Mucosa of rectum (tissue), 2 donors: Measurements from ENCODE around the gene SERPINH1.
"Not testable (repeated sequence)": the region's sequence is repeated elsewhere in the genome, so short reads cannot be mapped to it uniquely, and the experiment has no call there.

Experiments
- H3K27ac ChIP-seq, 2 donors: one replicate each; pipeline ENCODE4 v1.7.0; 2013; ENCODE audit warnings: inconsistent platforms in 2 of 2, low read depth in 2 of 2, low read length in 2 of 2
- H3K27me3 ChIP-seq, 2 donors: one replicate each; pipeline ENCODE4 v1.7.0; 2013; ENCODE audit warnings: low read length in 2 of 2; ENCODE audit not compliant: control insufficient read depth in 2 of 2, insufficient read depth in 2 of 2
- H3K36me3 ChIP-seq, 2 donors: one replicate each; pipeline ENCODE4 v1.7.0; 2013; ENCODE audit warnings: low read length in 2 of 2; ENCODE audit not compliant: control insufficient read depth in 2 of 2, insufficient read depth in 2 of 2
- H3K4me1 ChIP-seq, 2 donors: one replicate each; pipeline ENCODE4 v1.7.0; 2013; ENCODE audit warnings: low read length in 2 of 2, mild to moderate bottlenecking in 1 of 2; ENCODE audit not compliant: control insufficient read depth in 2 of 2, insufficient read depth in 2 of 2
- H3K4me3 ChIP-seq, 2 donors: one replicate each; pipeline ENCODE4 v1.7.0; 2013; ENCODE audit warnings: low read length in 2 of 2
- H3K9ac ChIP-seq, 2 donors: one replicate each; pipeline ENCODE4 v1.7.0; 2013; ENCODE audit warnings: low read length in 2 of 2, low read depth in 1 of 2, mild to moderate bottlenecking in 1 of 2
- H3K9me3 ChIP-seq, 2 donors: one replicate each; pipeline ENCODE4 v1.7.0; 2013; ENCODE audit warnings: low read length in 2 of 2; ENCODE audit not compliant: control insufficient read depth in 2 of 2
- donor health status: healthy.
- donor health status: Normal muscosa, but diverticular disease.

The SERPINH1 gene

DNA sequence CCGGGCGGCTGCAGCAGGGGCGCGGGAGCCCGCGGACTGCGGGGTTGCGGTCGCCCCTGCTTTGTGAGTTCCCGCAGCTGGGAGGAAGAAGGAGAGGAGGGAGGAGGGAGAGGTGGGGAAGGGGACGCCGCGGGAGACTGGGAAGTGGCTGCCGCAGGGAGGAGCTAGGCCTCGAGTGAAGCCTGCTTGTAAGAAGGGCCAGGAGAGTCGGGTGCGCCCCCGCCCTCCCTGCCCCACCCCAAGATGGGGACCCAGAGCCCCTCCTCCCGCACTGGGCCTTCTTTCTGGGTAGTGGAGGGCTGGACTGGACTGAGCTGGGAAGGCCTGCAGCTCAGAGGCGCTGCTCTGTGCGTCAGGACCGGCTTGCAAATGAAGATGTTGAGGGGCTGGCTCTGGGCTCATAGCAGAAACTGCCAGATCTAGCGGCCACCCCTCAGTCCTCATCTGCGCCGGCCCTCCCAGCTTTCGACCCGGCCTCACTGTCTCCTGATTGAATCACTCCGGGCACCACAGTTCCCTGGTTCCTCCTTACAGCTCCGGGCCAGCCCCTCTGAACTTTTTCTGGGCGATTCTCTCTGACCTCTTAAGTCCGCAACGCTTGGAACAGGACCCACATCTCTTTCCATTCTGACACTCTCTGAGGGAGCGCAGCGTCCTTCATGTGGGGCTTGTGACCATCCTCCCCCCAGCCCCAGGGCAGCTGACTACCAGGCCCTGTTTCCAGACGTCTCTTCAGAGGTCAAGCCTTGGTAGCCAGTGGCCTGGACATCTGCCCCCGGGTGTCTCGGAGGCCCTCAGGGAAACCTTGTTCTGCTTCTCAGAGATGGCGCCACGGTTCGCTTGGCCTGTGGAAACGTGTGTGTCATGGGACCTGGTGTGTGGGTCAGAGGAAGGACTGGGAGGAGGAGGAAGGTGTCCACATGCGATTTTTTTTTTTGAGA, 21.9 kb downstream of the SERPINH1 start:
- Histone ChIP-seq H3K27ac (peak overlapping the region; percentile 77 to 85), H3K4me3 (peak overlapping the region; percentile 58 to 78), H3K9ac (peak overlapping the region; percentile 70 to 71), H3K4me1 (peaks cover 4 to 10% of the 10 kb centered on the region in 2 donors), H3K27me3 (no peaks in the 10 kb centered on the region), H3K9me3 (no peaks in the 10 kb centered on the region), H3K36me3 (no peaks in the 10 kb centered on the region)

DNA sequence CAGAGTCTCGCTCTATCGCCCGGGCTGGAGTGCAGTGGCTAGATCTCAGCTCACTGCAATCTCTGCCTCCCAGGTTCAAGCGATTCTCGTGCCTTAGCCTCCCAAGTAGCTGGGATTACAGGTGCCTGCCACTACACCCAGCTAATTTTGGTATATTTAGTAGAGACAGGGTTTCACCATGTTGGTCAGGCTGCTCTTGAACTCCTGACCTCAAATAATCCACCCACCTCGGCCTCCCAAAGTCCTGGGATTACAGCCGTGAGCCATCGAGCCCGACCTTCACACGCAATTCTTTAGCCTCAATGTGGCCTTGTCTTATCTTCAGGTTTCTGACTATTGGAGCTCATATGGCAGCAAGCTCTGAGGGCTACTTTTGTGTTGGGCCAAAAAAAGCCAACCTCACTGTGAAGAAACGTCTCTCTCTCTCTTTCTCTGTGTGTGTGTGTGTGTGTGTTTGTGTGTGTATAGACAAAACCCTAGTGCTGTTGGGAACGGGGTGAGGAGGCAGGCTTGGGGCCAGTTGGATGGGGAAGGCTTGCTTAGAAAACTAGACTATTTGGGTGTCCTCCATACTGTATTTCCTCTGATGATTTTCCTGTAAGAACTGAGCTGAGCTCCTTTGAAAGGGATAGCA, 22.7 kb downstream of the SERPINH1 start:
- not testable (repeated sequence) for H3K4me3 ChIP-seq, H3K9me3 ChIP-seq, H3K9ac ChIP-seq, H3K36me3 ChIP-seq, H3K27me3 ChIP-seq
- Histone ChIP-seq H3K4me1 (peaks cover 4 to 10% of the 10 kb centered on the region in 2 donors), H3K27ac (peak overlapping the region; percentile 77 to 85)

DNA sequence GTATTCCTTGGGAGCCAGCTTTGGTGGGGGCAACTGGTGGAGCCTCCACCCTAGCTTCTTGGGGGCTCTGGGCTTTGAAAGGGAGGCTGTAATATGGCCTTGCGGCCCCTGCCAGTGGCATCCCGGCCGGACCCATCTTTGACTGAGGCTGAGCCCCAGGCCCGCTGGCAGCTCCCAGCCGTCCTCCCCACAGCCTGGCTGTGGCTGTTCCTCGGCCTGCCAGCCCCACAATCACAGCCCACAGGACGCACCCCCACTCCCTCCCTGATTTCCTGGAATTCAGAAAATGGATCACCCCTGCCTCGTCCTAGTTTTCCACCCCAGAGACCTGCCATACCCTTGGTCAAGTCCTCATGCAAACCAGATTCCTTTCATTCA, 23.2 kb downstream of the SERPINH1 start:
- H3K9me3 ChIP-seq: no peaks in the 10 kb centered on the region

DNA sequence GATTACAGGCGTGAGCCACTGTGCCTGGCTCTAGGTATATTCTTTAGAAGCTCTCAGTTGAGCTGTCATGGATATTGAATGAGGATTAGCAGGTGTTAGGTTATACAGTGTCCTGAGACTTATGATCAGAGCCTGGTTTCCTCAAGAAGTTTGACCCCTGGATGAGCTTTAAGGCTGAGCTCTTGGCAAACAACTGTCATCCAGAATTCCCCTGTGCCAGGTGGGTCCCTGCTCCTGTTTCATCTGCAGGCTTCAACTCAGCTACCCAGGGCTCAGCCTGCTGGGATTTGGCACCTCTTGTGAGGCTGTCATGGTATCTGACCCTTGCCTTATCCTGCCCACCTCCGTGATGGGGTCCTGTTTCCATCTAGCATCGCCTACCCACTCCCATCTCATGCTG, 24.3 kb downstream of the SERPINH1 start:
- Histone ChIP-seq H3K4me1 (peaks cover 4 to 10% of the 10 kb centered on the region in 2 donors), H3K27ac (no peak overlapping the region), H3K9me3 (no peaks in the 10 kb centered on the region), H3K27me3 (no peaks in the 10 kb centered on the region), H3K9ac (no peak overlapping the region), H3K36me3 (no peaks in the 10 kb centered on the region), H3K4me3 (no peak overlapping the region)

More for the DNA sequence above, 23.2 kb downstream of the SERPINH1 start:
- H3K27me3 ChIP-seq: no peaks in the 10 kb centered on the region
- no peak overlapping the region for H3K4me3 ChIP-seq
- H3K36me3 ChIP-seq: no peaks in the 10 kb centered on the region
- H3K27ac ChIP-seq: no peak overlapping the region
- peaks cover 4 to 10% of the 10 kb centered on the region in 2 donors for H3K4me1 ChIP-seq
- H3K9ac ChIP-seq: no peak overlapping the region

DNA sequence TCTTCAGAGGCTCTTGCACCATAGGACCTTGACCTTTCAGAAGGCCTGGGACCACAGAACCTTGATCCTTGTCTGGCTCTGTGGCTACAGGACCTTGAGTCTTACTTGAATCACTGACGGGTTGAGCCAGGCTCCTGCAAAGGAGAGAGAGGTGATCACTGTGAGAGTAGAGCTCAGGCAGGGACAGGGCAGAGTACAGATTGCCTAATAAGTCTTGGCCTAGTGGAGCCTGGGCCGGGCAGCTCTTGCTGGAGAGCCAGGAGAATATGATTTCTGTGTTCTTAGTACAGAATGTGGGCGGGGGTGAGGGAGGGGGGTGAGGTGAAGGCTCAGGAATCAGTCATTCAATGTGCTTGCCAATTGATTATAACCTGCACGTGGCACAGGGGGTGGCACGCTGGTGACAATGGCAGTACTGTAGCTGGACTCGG, 26.0 kb downstream of the SERPINH1 start:
- no peak overlapping the region for H3K27ac ChIP-seq
- H3K9ac ChIP-seq: no peak overlapping the region
- no peaks in the 10 kb centered on the region for H3K36me3 ChIP-seq
- H3K9me3 ChIP-seq: no peaks in the 10 kb centered on the region
- peaks cover 7 to 9% of the 10 kb centered on the region in 2 donors for H3K4me1 ChIP-seq
- H3K4me3 ChIP-seq: no peak overlapping the region
- no peaks in the 10 kb centered on the region for H3K27me3 ChIP-seq

DNA sequence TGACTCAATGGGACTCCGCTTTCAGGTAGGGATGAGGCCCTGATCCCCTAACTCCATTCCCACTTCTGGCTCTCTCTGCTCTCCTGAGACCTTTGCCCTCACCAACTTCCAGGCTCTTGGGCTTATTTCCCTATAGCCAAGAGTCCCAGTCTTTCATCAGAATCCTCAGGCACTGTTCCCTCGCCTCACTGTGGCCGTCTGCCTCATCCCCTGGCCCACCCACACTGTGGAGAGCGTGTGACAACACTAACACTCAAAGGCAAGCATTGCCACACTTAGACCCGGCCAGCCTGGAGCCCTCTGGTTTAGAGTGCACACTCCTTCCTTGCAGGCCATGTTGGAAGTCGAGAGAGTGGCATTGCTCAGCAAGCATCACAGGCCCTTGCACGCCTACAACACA, 27.0 kb downstream of the SERPINH1 start:
- no peak overlapping the region for H3K27ac ChIP-seq

DNA sequence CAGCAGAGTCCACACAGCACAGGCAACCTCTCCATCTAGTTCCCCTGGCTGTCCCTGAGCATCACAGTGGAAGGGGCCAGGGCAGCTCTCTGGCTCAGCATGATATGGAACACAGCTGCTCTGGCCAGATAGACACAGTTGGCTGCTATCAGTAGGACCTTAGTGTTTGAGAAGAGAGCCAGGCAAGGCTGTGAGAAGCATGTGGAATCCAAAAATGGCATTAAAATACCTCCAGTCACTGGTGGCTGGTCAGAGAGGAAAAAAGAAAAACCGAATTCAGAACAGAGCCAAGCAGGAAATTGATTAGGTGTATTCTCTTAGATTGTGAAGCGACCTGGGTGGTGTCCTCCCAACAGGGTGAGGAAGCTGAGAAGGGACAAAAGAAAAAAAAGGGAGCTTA, 27.9 kb downstream of the SERPINH1 start:
- Histone ChIP-seq H3K9me3 (no peaks in the 10 kb centered on the region), H3K9ac (no peak overlapping the region), H3K27me3 (no peaks in the 10 kb centered on the region), H3K4me1 (peaks cover 3 to 4% of the 10 kb centered on the region in 2 donors), H3K36me3 (no peaks in the 10 kb centered on the region), H3K4me3 (no peak overlapping the region), H3K27ac (no peak overlapping the region)

More for the DNA sequence above, 27.0 kb downstream of the SERPINH1 start:
- Histone ChIP-seq H3K9me3 (no peaks in the 10 kb centered on the region), H3K36me3 (no peaks in the 10 kb centered on the region), H3K4me3 (no peak overlapping the region), H3K27me3 (no peaks in the 10 kb centered on the region), H3K4me1 (peaks cover 6 to 7% of the 10 kb centered on the region in 2 donors), H3K9ac (no peak overlapping the region)

DNA sequence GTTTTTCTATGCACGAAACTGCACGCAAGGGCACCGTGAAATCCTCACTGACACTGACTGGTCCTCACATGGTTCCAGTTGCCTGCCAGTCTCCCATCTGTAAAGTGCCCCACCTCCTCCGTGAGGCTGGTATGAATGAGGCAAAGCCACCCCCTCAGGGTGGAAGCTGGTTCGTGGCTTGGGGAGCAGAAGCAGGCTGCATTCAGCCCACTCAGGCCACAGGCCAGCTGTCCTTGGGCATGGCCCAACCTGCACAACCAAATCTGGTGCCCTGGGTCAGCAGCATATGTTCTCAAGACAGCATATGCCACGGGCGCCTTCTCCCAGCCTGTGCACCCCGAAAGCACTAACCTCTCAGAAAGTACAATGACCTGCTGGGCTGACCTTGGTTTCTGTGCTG, 29.3 kb downstream of the SERPINH1 start:
- no peak overlapping the region for H3K9ac ChIP-seq
- no peaks in the 10 kb centered on the region for H3K27me3 ChIP-seq
- no peak overlapping the region for H3K4me3 ChIP-seq
- peaks cover 3 to 4% of the 10 kb centered on the region in 2 donors for H3K4me1 ChIP-seq
- no peaks in the 10 kb centered on the region for H3K36me3 ChIP-seq
- no peak overlapping the region for H3K27ac ChIP-seq
- no peaks in the 10 kb centered on the region for H3K9me3 ChIP-seq

DNA sequence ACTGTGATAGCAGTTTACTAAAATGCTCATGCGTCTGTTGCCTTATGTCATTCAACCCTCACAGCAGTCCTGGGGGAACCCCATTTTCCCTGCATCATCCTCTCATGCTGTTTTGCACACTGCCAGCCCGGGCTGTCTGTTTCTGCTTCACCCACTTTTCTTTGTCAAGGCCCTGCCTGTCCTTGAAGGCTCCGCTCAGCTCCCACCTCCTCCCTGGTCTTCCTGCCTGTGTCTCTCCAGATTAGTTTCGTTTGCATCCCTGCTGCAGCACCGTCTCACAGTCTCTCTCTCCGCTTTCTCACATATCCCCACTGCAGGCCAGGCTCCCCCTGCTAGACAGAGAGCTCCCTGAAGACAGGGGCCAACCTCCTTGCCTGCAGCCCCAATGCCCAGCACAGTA, 29.9 kb downstream of the SERPINH1 start:
- Histone ChIP-seq H3K36me3 (no peaks in the 10 kb centered on the region), H3K27me3 (no peaks in the 10 kb centered on the region), H3K4me1 (peaks cover 3 to 4% of the 10 kb centered on the region in 2 donors), H3K4me3 (no peak overlapping the region), H3K9me3 (no peaks in the 10 kb centered on the region), H3K27ac (no peak overlapping the region), H3K9ac (no peak overlapping the region)

DNA sequence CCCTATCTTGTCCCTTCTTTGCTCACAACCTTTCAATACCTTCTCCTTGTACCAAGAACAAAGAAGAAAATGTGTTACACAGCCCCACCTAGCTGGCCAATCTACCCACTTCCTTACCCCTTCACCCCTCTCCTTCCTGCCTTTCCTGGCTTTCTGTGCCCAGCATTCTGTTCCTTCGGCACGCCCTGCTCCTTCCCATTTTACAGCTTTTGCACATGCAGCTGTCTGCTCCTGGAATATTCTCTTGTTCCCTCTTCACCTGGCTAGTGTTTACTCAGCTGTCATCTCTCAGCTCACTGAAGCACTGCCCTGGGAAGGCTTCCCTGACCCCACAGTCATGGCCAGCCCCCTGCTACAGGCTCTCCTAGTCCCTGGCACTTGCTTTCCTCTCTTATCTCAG, 30.7 kb downstream of the SERPINH1 start:
- no peaks in the 10 kb centered on the region for H3K27me3 ChIP-seq
- H3K36me3 ChIP-seq: no peaks in the 10 kb centered on the region
- H3K9ac ChIP-seq: no peak overlapping the region
- H3K9me3 ChIP-seq: no peaks in the 10 kb centered on the region
- no peak overlapping the region for H3K4me3 ChIP-seq
- H3K4me1 ChIP-seq: peaks cover 3 to 4% of the 10 kb centered on the region in 2 donors
- no peak overlapping the region for H3K27ac ChIP-seq
